Liver (tissue), 9 donors: ENCODE results near the gene HOXA7. TPM values are rescaled to one million over a fixed set of nuclear protein-coding genes. Genes with fewer than 3 reads are reported as not detected.
A peak's percentile ranks its signal among the peaks of the same experiment; 100 is the strongest.

Experiments
- DNase-seq: peaks from one replicate; pipeline ENCODE4 v3.0.0-alpha.2; 2017; ENCODE audit warnings: low spot score
- H3K27ac ChIP-seq, 2 donors: one replicate each; pipeline ENCODE4 v1.7.0; 2013; ENCODE audit warnings: inconsistent platforms in 2 of 2, low read length in 2 of 2, control low read depth in 1 of 2, low read depth in 1 of 2, mild to moderate bottlenecking in 1 of 2
- H3K27me3 ChIP-seq, 4 donors: one replicate each; pipeline versions ENCODE4 v1.6.1 to v1.7.0; 2013; ENCODE audit warnings: low read length in 3 of 4, inconsistent platforms in 1 of 4, mild to moderate bottlenecking in 1 of 4, moderate library complexity in 1 of 4; ENCODE audit not compliant: control insufficient read depth in 4 of 4, insufficient read depth in 4 of 4
- H3K36me3 ChIP-seq, 4 donors: one replicate each; pipeline versions ENCODE4 v1.6.1 to v1.7.0; 2013; ENCODE audit warnings: low read length in 3 of 4, mild to moderate bottlenecking in 3 of 4, low read depth in 1 of 4, moderate library complexity in 1 of 4; ENCODE audit not compliant: control insufficient read depth in 4 of 4, insufficient read depth in 3 of 4
- H3K4me1 ChIP-seq, 4 donors: one replicate each; pipeline versions ENCODE4 v1.6.1 to v1.7.0; 2013; ENCODE audit warnings: low read length in 3 of 4, mild to moderate bottlenecking in 3 of 4, moderate library complexity in 1 of 4; ENCODE audit not compliant: control insufficient read depth in 4 of 4, insufficient read depth in 4 of 4
- H3K4me3 ChIP-seq, 3 donors: one replicate each; pipeline versions ENCODE4 v1.6.1 to v1.7.0; 2013; ENCODE audit warnings: low read length in 3 of 3, control low read depth in 1 of 3, low read depth in 1 of 3, mild to moderate bottlenecking in 1 of 3
- H3K9ac ChIP-seq, 2 donors: one replicate each; pipeline ENCODE4 v1.7.0; 2013; ENCODE audit warnings: low read length in 2 of 2, mild to moderate bottlenecking in 2 of 2, moderate library complexity in 2 of 2, control low read depth in 1 of 2, low read depth in 1 of 2
- H3K9me3 ChIP-seq, 4 donors: one replicate each; pipeline versions ENCODE4 v1.6.1 to v1.7.0; 2013; ENCODE audit warnings: low read length in 3 of 4; ENCODE audit not compliant: control insufficient read depth in 4 of 4
- EGR1 ChIP-seq, 2 donors: IDR thresholded peaks; 2 replicates each; pipeline ENCODE4 v1.6.1; 2016 to 2018; ENCODE audit warnings: antibody characterized with exemption in 2 of 2, low read depth in 2 of 2
- FOXA1 ChIP-seq: IDR thresholded peaks from 2 replicates; pipeline ENCODE4 v1.6.1; 2016; ENCODE audit warnings: antibody characterized with exemption
- FOXA2 ChIP-seq: IDR thresholded peaks from 2 replicates; pipeline ENCODE4 v1.6.1; 2016; ENCODE audit warnings: antibody characterized with exemption
- GABPA ChIP-seq, 2 donors: IDR thresholded peaks in 1 of 2; conservative IDR thresholded peaks in 1 of 2; 2 replicates each; pipeline ENCODE4 v1.6.1; 2016; ENCODE audit warnings: antibody characterized with exemption in 2 of 2, mild to moderate bottlenecking in 1 of 2, moderate library complexity in 1 of 2
- HNF4A ChIP-seq, 2 donors: conservative IDR thresholded peaks; 2 replicates each; pipeline ENCODE4 v1.6.1; 2016; ENCODE audit warnings: antibody characterized with exemption in 2 of 2, mild to moderate bottlenecking in 2 of 2
- HNF4G ChIP-seq: IDR thresholded peaks from 2 replicates; pipeline ENCODE4 v1.6.1; 2016; ENCODE audit warnings: antibody characterized with exemption
- JUND ChIP-seq, 2 donors: IDR thresholded peaks; 2 replicates each; pipeline ENCODE4 v1.6.1; 2016; ENCODE audit warnings: antibody characterized with exemption in 2 of 2
- NR2F2 ChIP-seq: IDR thresholded peaks from 2 replicates; pipeline ENCODE4 v1.6.1; 2016; ENCODE audit warnings: antibody characterized with exemption
- RAD21 ChIP-seq, 2 donors: IDR thresholded peaks; 2 replicates each; pipeline ENCODE4 v1.6.1; 2016; ENCODE audit warnings: antibody characterized with exemption in 2 of 2, mild to moderate bottlenecking in 2 of 2
- RXRA ChIP-seq, 2 donors: IDR thresholded peaks; 2 replicates each; pipeline ENCODE4 v1.6.1; 2017 to 2018; ENCODE audit warnings: antibody characterized with exemption in 2 of 2, mild to moderate bottlenecking in 1 of 2
- TAF1 ChIP-seq: conservative IDR thresholded peaks from 2 replicates; pipeline ENCODE4 v1.6.1; 2016; ENCODE audit warnings: antibody characterized with exemption, mild to moderate bottlenecking
- YY1 ChIP-seq: IDR thresholded peaks from 2 replicates; pipeline ENCODE4 v1.6.1; 2016; ENCODE audit warnings: antibody characterized with exemption, mild to moderate bottlenecking
- ZBTB33 ChIP-seq: IDR thresholded peaks from 2 replicates; pipeline ENCODE4 v1.6.1; 2016; ENCODE audit warnings: antibody characterized with exemption
- WGBS: extraction: QIAGEN DNeasy Blood & Tissue Kit; methylation state at CpG from one replicate; pipeline ENCODE4 v1.1.7; 2013; 5-methylcytosine and 5-hydroxymethylcytosine counted together
- polyA plus RNA-seq, 2 donors: library from polyadenylated mRNA; stranded (reverse) in 1 of 2; unstranded in 1 of 2; fragments of 200-250 nt in 1 of 2; fragments of >200 nt in 1 of 2; fragmentation: Nextera tagmentation in 1 of 2; extraction: Ambion mirVana in 1 of 2; gene quantifications; one replicate each; pipeline versions ENCODE4 v1.2.1 to v1.2.3, GENCODE V29; 2013 to 2015
- total RNA-seq, 2 donors: library from RNA; depleted of rRNA; stranded (reverse); fragments of >200 nt; gene quantifications; one replicate each; pipeline ENCODE4 v1.2.3, GENCODE V29; 2014
- TF ChIP-seq, protein P1 (sequence below): IDR thresholded peaks from 2 replicates; pipeline ENCODE4 v1.6.1; 2016; ENCODE audit warnings: antibody characterized with exemption, mild to moderate bottlenecking
- TF ChIP-seq, protein P2 (sequence below): fragments of 150-350 bp; IDR thresholded peaks from 2 replicates; pipeline ENCODE4 v1.5.1; 2017; ENCODE audit warnings: improper control_type of control experiment, low read depth, low read length; ENCODE audit not compliant: missing input control
- TF ChIP-seq, protein P3 (sequence below): IDR thresholded peaks from 2 replicates; pipeline ENCODE4 v1.6.1; 2016; ENCODE audit warnings: antibody characterized with exemption
- TF ChIP-seq, protein P4 (sequence below): IDR thresholded peaks from 2 replicates; pipeline ENCODE4 v1.6.1; 2016; ENCODE audit warnings: antibody characterized with exemption
- donor health status: healthy.
- donor health status: healthy.
- donor health status: healthy.
- donor health status: healthy.
- donor health status: healthy.

HOXA7 gene
- total and polyA plus RNA-seq, 4 donors: under 0.01 to 0.05 TPM; not detected in 2

DNA sequence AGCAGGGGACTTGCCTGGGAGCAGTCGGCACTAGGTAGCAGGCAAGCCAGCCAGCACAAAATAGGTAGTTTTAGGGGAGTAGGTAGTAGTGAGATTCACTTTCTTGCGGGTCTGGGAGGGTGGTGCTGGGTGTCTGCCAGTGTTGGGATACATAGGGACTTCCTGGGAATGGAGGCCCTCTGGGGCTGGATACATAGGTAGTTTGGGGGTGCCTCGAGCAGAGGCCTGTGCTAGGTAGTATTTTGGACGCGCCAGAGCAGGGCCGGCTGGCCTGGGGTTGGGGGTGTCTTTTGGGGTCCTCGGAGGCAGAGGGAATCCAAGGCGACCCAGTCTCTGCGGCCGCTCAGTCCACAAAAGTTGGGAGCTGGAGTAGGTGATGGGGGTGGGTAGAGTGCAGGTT, 2.1 kb downstream of the HOXA7 start:
- peaks cover 0 to 5% (median 0%) of the 10 kb centered on the region in 4 donors for H3K9me3 ChIP-seq
- no peaks in the 10 kb centered on the region for H3K36me3 ChIP-seq
- H3K27ac ChIP-seq: no peak overlapping the region
- no peak for TF ChIP-seq RAD21 (IDR thresholded peaks at IDR 0.05)
- no peak for TF ChIP-seq HNF4G
- TF ChIP-seq, protein P1, sequence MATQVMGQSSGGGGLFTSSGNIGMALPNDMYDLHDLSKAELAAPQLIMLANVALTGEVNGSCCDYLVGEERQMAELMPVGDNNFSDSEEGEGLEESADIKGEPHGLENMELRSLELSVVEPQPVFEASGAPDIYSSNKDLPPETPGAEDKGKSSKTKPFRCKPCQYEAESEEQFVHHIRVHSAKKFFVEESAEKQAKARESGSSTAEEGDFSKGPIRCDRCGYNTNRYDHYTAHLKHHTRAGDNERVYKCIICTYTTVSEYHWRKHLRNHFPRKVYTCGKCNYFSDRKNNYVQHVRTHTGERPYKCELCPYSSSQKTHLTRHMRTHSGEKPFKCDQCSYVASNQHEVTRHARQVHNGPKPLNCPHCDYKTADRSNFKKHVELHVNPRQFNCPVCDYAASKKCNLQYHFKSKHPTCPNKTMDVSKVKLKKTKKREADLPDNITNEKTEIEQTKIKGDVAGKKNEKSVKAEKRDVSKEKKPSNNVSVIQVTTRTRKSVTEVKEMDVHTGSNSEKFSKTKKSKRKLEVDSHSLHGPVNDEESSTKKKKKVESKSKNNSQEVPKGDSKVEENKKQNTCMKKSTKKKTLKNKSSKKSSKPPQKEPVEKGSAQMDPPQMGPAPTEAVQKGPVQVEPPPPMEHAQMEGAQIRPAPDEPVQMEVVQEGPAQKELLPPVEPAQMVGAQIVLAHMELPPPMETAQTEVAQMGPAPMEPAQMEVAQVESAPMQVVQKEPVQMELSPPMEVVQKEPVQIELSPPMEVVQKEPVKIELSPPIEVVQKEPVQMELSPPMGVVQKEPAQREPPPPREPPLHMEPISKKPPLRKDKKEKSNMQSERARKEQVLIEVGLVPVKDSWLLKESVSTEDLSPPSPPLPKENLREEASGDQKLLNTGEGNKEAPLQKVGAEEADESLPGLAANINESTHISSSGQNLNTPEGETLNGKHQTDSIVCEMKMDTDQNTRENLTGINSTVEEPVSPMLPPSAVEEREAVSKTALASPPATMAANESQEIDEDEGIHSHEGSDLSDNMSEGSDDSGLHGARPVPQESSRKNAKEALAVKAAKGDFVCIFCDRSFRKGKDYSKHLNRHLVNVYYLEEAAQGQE: no peak
- TF ChIP-seq, protein P2, sequence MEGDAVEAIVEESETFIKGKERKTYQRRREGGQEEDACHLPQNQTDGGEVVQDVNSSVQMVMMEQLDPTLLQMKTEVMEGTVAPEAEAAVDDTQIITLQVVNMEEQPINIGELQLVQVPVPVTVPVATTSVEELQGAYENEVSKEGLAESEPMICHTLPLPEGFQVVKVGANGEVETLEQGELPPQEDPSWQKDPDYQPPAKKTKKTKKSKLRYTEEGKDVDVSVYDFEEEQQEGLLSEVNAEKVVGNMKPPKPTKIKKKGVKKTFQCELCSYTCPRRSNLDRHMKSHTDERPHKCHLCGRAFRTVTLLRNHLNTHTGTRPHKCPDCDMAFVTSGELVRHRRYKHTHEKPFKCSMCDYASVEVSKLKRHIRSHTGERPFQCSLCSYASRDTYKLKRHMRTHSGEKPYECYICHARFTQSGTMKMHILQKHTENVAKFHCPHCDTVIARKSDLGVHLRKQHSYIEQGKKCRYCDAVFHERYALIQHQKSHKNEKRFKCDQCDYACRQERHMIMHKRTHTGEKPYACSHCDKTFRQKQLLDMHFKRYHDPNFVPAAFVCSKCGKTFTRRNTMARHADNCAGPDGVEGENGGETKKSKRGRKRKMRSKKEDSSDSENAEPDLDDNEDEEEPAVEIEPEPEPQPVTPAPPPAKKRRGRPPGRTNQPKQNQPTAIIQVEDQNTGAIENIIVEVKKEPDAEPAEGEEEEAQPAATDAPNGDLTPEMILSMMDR: no peak
- TF ChIP-seq FOXA2: no peak
- TF ChIP-seq, protein P3, sequence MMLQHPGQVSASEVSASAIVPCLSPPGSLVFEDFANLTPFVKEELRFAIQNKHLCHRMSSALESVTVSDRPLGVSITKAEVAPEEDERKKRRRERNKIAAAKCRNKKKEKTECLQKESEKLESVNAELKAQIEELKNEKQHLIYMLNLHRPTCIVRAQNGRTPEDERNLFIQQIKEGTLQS: no peak
- TF ChIP-seq FOXA1: no peak
- no peak for TF ChIP-seq JUND (IDR thresholded peaks at IDR 0.05)
- no peak for TF ChIP-seq GABPA (IDR thresholded peaks at IDR 0.05 in 1 of 2, conservative IDR thresholded peaks at IDR 0.05 in 1 of 2)
- no peak for TF ChIP-seq TAF1
- TF ChIP-seq ZBTB33: no peak
- TF ChIP-seq, protein P4, sequence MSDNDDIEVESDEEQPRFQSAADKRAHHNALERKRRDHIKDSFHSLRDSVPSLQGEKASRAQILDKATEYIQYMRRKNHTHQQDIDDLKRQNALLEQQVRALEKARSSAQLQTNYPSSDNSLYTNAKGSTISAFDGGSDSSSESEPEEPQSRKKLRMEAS: no peak
- no peak for TF ChIP-seq EGR1 (IDR thresholded peaks at IDR 0.05; ENCODE audit: low read depth in 2 of 2)
- TF ChIP-seq YY1: no peak
- no peak for TF ChIP-seq NR2F2
- TF ChIP-seq HNF4A (conservative IDR thresholded peaks at IDR 0.05): no peak
- TF ChIP-seq RXRA (IDR thresholded peaks at IDR 0.05): no peak
- H3K4me1 ChIP-seq: peaks cover 11 to 36% (median 20%) of the 10 kb centered on the region in 4 donors
- WGBS: 26% methylated on average over 10 of the region's 10 CpGs
- DNase-seq: peak; percentile 30
- H3K9ac ChIP-seq: no peak overlapping the region
- peaks cover 15 to 53% (median 37%) of the 10 kb centered on the region in 4 donors for H3K27me3 ChIP-seq
- no peak overlapping the region for H3K4me3 ChIP-seq
